HAP-1 (cell line): ENCODE measurements around the gene PTP4A1.
"Not testable (repeated sequence)": the region's sequence is repeated elsewhere in the genome, so short reads cannot be mapped to it uniquely, and the experiment has no call there.

Experiments
- DNase-seq, 2 experiments: peaks; one replicate each; pipeline ENCODE4 v3.0.0-alpha.2; 2016 to 2020; ENCODE audit warnings: low spot score in 2 of 2
- H3K27me3 ChIP-seq: fragments of 250-450 bp; sonication (Bioruptor Pico); 2 replicates; pipeline ENCODE4 v1.5.1; 2020; ENCODE audit warnings: low read depth, mild to moderate bottlenecking, moderate library complexity
- H3K36me3 ChIP-seq: fragments of 250-450 bp; sonication (Bioruptor Pico); replicated peaks from 2 replicates; pipeline ENCODE4 v1.5.1; 2020; ENCODE audit warnings: mild to moderate bottlenecking
- H3K4me1 ChIP-seq: fragments of 250-450 bp; sonication (Bioruptor Pico); 2 replicates; pipeline ENCODE4 v1.5.1; 2020; ENCODE audit warnings: mild to moderate bottlenecking
- H3K4me3 ChIP-seq: fragments of 250-450 bp; sonication (Bioruptor Pico); 2 replicates; pipeline ENCODE4 v1.5.1; 2020; ENCODE audit warnings: mild to moderate bottlenecking, moderate library complexity
- H3K9me3 ChIP-seq: fragments of 250-450 bp; sonication (Bioruptor Pico); 2 replicates; pipeline ENCODE4 v1.5.1; 2020; ENCODE audit warnings: mild to moderate bottlenecking, moderate library complexity
- in situ Hi-C: fragments of 300-500 bp; cut with MboI; formaldehyde crosslinking; loops from 3 replicates; pipeline ENCODE4 v1.14.3; 2020; ENCODE audit warnings: low sequenced_read_pairs, inconsistent platforms, mixed read lengths

The PTP4A1 gene

DNA sequence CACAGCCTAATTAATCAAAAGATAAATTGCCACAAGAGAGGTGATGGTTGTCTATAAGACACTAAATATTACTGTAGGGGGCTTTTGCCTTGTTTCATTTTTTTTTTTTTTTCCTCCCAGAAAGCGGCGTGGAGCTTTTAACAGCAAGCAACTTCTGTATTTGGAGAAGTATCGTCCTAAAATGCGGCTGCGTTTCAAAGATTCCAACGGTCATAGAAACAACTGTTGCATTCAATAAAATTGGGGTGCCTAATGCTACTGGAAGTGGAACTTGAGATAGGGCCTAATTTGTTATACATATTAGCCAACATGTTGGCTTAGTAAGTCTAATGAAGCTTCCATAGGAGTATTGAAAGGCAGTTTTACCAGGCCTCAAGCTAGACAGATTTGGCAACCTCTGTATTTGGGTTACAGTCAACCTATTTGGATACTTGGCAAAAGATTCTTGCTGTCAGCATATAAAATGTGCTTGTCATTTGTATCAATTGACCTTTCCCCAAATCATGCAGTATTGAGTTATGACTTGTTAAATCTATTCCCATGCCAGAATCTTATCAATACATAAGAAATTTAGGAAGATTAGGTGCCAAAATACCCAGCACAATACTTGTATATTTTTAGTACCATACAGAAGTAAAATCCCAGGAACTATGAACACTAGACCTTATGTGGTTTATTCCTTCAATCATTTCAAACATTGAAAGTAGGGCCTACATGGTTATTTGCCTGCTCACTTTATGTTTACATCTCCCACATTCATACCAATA lies 7.8 kb downstream of the PTP4A1 start:
- no peak for DNase-seq
- no peaks in the 10 kb centered on the region for H3K9me3 ChIP-seq
- H3K27me3 ChIP-seq, result no peaks in the 10 kb centered on the region
- in situ Hi-C loops, result no loop called here
- H3K4me3 ChIP-seq, result no peak overlapping the region
- peaks cover 6% of the 10 kb centered on the region for H3K4me1 ChIP-seq
- peaks cover 55% of the 10 kb centered on the region for H3K36me3 ChIP-seq

DNA sequence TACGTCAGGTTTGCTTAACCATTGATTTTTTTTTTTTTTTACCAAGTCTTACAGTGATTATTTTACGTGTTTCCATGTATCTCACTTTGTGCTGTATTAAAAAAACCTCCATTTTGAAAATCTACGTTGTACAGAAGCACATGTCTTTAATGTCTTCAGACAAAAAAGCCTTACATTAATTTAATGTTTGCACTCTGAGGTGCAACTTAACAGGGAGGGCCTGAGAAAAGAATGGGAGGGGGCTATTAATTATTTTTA lies 8.4 kb downstream of the PTP4A1 start:
- peaks cover 51% of the 10 kb centered on the region for H3K36me3 ChIP-seq
- H3K4me3 ChIP-seq, result no peak overlapping the region
- no peaks in the 10 kb centered on the region for H3K9me3 ChIP-seq
- H3K4me1 ChIP-seq, result peaks cover 1% of the 10 kb centered on the region
- no peak for DNase-seq
- in situ Hi-C loops, result no loop called here
- H3K27me3 ChIP-seq, result no peaks in the 10 kb centered on the region

DNA sequence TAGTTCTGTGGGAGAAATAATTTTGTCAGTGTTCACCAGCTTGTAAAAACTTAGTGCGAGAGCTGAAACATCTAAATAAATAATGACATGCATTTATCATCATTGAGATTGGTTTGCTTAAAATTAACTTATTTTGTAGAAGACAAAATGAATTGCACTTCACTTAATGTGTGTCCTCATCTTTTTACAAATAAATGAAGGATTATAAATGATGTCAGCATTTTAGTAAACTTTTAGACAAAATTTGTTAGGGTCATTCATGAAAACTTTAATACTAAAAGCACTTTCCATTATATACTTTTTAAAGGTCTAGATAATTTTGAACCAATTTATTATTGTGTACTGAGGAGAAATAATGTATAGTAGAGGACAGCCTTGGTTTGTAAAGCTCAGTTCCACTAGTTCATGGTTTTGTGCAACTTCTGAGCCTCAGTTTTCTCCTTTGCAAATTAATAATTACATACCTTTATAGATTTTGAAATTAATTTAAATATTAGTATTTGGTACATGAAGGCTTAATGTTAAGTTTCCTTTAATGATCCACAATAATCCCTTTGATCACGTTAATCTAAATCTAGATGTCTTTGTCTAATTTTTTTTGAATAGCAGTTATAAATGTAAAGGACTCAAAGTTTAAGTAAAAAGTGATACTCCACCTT lies 9.2 kb downstream of the PTP4A1 start:
- H3K27me3 ChIP-seq, result no peaks in the 10 kb centered on the region
- no peaks in the 10 kb centered on the region for H3K4me1 ChIP-seq
- no peaks in the 10 kb centered on the region for H3K9me3 ChIP-seq
- in situ Hi-C loops, result no loop called here
- H3K36me3 ChIP-seq, result peaks cover 50% of the 10 kb centered on the region
- DNase-seq, result no peak
- H3K4me3 ChIP-seq, result no peak overlapping the region

DNA sequence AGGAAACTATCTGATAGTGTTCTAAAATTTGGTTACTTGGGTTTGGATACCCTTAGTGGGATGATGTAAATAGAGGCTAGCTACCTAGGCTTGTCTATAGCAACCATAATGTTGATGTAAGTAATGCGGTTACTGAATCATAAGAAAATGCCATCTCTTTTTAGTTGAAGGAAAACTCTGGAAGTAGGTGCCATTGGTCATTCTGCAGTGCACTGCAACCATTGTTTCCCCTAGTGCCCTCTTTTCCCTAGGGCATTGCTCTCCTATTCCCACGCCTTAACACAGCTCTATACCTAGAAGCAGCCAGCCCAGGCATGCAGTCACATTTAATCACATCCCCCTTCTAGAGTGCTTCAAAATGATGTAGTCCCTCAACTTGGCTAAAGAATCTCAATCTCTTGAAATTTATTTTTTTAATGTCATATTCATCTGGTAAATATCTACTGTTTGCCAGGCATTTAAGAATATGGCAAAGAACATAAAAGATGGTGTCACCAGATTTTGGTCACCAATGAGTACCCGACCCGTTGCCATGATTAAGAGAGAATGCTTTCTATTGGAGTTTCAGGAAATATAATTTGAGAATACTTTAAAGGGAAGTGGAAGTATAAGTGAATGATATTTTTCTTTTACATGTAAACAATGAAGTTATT lies 10.4 kb downstream of the PTP4A1 start:
- Histone ChIP-seq H3K4me1 (no peaks in the 10 kb centered on the region), H3K4me3 (no peak overlapping the region), H3K36me3 (peaks cover 39% of the 10 kb centered on the region), H3K27me3 (no peaks in the 10 kb centered on the region), H3K9me3 (no peaks in the 10 kb centered on the region)
- in situ Hi-C loops, result no loop called here
- DNase-seq, result no peak

DNA sequence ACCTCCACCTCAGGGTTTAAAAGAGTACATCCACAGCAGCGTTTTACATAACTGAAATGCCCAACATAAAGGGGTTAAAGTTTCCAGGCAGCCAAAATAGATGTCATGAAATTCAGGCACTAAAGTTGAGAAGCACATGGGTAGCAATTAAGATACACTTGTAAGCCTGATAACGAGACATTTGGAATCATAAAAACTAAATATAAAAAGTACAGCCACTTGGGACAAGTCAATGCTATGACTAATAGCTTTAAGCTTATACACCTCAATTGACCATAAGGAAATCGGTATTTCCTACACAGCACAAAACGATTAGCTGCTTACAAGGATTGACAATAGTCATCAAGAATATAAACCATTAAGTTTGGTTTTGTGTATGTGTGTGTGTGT lies 11.8 kb downstream of the PTP4A1 start:
- DNase-seq, result no peak
- H3K36me3 ChIP-seq, result peaks cover 25% of the 10 kb centered on the region
- in situ Hi-C loops, result no loop called here

DNA sequence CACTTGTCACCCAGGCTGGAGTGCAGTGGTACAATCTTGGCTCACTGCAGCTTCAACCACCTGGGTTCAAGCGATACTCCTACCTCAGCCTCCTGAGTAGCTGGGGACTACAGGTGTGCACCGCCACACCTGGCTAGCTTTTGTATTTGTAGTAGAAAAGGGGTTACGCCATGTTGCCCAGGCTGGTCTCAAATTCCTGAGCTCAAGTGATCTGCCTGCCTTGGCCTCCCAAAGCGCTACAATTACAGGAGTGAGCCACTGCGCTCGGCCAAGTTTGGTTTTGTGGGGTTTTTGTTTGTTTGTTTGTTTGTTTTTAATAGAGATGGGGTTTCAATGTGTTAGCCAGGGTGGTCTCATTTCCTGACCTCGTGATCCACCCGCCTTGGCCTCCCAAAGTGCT lies 12.3 kb downstream of the PTP4A1 start:
- peaks cover 2% of the 10 kb centered on the region; the same call in 1 of the 2 replicates for H3K4me1 ChIP-seq
- in situ Hi-C loops, result no loop called here
- no peak for DNase-seq

More for the DNA sequence above, 11.8 kb downstream of the PTP4A1 start:
- no peaks in the 10 kb centered on the region for H3K9me3 ChIP-seq
- no peaks in the 10 kb centered on the region for H3K27me3 ChIP-seq
- H3K4me1 ChIP-seq, result no peaks in the 10 kb centered on the region
- H3K4me3 ChIP-seq, result no peak overlapping the region

DNA sequence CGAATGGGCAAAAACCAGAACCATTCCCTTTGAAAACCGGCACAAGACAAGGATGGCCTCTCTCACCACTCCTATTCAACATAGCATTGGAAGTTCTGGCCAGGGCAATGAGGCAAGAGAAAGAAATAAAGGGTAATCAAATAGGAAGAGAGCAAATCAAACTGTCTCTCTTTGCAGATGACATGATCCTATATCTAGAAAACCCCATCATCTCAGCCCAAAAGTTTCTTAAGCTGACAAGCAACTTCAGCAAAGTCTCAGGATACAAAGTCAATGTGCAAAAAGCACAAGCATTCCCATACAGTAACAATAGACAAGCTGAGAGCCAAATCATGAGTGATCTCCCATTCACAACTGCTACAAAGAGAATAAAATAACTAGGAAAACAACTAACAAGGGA lies 13.4 kb downstream of the PTP4A1 start:
- H3K9me3 ChIP-seq, DNase-seq, in situ Hi-C loops, H3K4me3 ChIP-seq, H3K27me3 ChIP-seq: not testable (repeated sequence)
- Histone ChIP-seq H3K4me1 (peaks cover 12% of the 10 kb centered on the region), H3K36me3 (peaks cover 10% of the 10 kb centered on the region)

More for the DNA sequence above, 12.3 kb downstream of the PTP4A1 start:
- no peaks in the 10 kb centered on the region for H3K27me3 ChIP-seq
- no peaks in the 10 kb centered on the region for H3K9me3 ChIP-seq
- no peak overlapping the region for H3K4me3 ChIP-seq
- H3K36me3 ChIP-seq, result peaks cover 21% of the 10 kb centered on the region

DNA sequence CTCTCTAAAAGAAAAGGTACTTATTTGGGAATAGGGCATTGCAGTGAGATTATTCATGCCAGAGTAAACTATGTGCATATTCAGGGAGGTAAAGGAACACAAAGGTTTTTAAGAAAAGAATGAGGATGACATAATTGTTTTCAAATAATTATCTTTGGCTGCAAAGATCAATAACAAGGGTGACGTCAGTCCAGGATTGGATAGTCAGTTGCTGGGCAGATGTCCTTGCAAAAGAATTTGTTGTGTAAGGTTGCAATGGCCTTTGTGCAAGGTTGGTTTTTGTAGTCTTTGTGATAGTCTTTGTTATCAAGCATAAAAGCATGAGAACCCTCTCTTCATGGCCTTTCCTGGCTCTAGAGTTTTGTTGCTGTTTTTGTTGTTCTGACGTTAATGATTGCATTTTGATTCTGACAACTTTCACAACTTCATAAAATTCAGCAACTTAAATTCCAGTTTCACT lies 17.7 kb downstream of the PTP4A1 start:
- Histone ChIP-seq H3K4me3 (no peak overlapping the region), H3K36me3 (no peaks in the 10 kb centered on the region), H3K9me3 (no peaks in the 10 kb centered on the region), H3K4me1 (peaks cover 13% of the 10 kb centered on the region), H3K27me3 (no peaks in the 10 kb centered on the region)
- DNase-seq, result peak; percentile 41 to 48
- in situ Hi-C loops, result loop anchor here (10.0 kb wide), 1 partner anchor 55 kb away; no protein-coding TSS in a partner anchor

DNA sequence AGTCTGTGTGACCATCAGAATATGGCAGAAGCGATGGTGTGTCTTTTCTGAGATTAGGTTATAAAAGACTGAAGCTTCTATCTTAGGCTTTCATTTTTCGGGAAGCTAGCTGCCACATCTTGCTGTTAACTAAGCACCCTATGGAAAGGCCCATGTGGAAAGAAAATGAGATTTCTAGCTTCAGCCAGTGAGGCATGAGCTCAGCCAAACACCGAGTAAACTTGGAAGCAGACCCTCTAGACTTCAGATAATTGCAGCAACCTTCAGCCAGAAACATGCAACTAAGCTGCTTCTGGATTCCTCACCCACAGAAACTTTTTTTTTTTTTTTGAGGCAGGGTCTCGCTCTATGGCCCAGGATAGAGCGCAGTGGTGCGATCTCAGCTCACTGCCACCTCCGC lies 20.6 kb downstream of the PTP4A1 start:
- H3K4me1 ChIP-seq, result peaks cover 18% of the 10 kb centered on the region
- H3K36me3 ChIP-seq, result no peaks in the 10 kb centered on the region
- no peaks in the 10 kb centered on the region for H3K9me3 ChIP-seq
- DNase-seq, result no peak
- H3K27me3 ChIP-seq, result no peaks in the 10 kb centered on the region
- no peak overlapping the region for H3K4me3 ChIP-seq
- in situ Hi-C loops, result loop anchor here (10.0 kb wide), 1 partner anchor 52 kb away; no protein-coding TSS in a partner anchor

DNA sequence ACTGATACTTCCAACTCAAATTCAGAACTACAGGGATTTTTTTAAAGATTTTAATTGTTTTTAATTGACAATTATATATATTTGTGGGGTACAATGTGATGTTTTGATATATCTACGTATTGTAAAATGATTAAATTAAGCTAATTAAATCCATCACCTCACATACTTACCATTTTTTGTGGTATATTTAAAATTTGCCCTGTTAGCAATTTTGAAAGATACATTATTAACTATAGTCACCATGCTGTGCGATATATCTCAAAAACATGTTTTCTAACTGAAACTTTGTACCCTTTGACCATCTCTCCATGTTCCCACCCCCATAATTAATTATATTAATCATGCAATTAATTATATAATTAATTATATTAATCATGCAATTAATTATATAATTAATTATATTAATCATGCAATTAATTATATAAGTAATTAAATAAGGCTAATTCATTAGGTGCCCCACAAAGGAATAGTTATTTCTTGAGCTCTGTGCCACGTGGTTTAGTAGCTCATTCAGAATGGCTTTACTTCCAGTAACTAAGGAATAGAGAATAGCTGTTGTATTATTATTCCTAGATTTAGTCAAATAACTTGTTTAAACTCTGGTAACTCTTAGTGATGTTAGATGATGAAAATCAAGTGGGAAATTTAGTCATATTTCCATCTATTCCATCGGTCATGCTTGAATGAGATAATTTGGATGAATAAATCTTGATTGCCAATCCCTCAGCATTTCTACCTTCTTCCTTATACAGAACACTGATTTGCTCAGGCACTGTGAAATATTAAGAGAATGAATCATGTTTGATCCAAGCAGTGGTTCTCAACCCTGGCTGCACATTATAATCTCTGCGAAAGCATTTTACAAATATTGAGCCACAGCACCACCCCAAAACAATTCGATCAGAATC lies 25.1 kb downstream of the PTP4A1 start:
- Histone ChIP-seq H3K36me3 (no peaks in the 10 kb centered on the region), H3K4me1 (peaks cover 7% of the 10 kb centered on the region), H3K4me3 (peak overlapping the region; percentile 31), H3K9me3 (no peaks in the 10 kb centered on the region), H3K27me3 (no peaks in the 10 kb centered on the region)
- in situ Hi-C loops, result loop anchor here (10.0 kb wide), 1 partner anchor 47 kb away; no protein-coding TSS in a partner anchor
- DNase-seq, result no peak

DNA sequence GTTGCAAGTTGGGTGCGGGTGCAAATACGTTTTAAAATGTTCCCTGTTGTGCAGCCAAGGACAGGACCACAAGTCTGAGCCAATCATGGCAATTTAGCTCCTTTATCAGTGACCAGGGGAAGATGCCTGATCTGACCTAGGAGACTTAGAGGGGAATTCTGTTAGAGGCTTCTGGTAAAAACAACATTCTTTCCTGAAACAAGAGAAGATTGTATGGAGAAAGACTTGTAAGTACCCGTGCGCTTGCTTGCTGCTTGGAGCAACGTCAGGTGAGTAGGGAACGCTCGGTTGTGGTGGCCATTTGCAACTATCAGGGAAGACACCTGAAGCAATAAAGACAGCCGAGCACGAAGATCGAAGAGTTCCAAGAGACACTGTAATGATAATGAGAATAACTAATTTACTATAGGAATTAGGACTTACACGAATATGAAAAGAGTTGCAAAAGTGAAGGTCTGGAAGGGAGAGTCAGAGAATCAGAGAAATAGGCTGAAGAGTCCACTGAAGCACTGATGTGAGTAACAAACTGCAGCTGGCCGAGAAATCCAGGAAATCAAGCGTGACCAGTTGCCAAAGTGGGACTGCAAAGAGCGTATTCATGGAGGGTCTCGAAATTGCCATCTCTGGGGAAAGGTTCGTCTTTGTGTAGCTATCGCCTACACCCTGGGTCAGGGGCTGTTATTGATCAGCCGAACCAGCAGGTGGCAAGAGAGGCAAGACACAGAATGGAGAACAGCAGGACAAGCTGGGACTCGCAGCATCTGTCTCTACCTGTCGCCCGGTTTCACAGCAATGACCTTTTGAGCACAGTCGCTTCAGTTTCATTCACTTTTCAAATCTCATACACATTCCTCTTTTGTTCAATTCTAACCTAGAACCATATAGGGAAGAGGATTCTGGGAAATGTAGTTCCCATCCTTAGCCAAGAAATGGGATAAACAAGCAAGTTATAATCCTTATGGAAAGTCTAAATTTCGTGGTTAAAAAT lies 26.1 kb downstream of the PTP4A1 start:
- peak; percentile 75 to 82 for DNase-seq
- Histone ChIP-seq H3K9me3 (no peaks in the 10 kb centered on the region), H3K36me3 (no peaks in the 10 kb centered on the region), H3K27me3 (no peaks in the 10 kb centered on the region), H3K4me1 (peaks cover 7% of the 10 kb centered on the region), H3K4me3 (peak overlapping the region; percentile 31)
- in situ Hi-C loops, result loop anchor here (10.0 kb wide), 1 partner anchor 46 kb away; no protein-coding TSS in a partner anchor

DNA sequence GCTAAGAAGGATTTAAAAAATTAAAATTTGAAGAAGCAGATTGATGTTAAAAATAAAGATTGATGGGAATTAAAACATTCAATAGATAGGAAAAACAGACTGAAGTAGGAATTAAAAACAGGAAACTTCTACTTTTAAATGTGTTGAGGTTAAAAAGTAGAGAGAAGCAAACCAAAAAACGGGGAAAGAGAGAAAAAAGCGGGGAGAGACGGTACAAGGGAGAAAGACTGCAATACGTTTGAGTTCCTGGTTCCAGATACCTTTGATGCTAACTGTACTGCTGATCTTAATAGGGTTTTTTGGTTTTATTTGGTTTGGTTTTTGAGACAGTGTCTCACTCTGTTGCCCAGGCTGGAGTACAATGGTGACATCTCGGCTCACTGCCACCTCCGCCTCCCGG lies 27.0 kb downstream of the PTP4A1 start:
- Histone ChIP-seq H3K9me3 (no peaks in the 10 kb centered on the region), H3K27me3 (no peaks in the 10 kb centered on the region), H3K4me3 (no peak overlapping the region), H3K36me3 (no peaks in the 10 kb centered on the region), H3K4me1 (peaks cover 7% of the 10 kb centered on the region)
- in situ Hi-C loops, result loop anchor here (10.0 kb wide), 1 partner anchor 46 kb away; no protein-coding TSS in a partner anchor
- no peak for DNase-seq
